HCEC 1CT (cell line): ENCODE results near the gene RBM19.

Source experiments
- DNase-seq: peaks from one replicate; pipeline ENCODE4 v3.0.0-alpha.2; 2017

Gene RBM19

DNA sequence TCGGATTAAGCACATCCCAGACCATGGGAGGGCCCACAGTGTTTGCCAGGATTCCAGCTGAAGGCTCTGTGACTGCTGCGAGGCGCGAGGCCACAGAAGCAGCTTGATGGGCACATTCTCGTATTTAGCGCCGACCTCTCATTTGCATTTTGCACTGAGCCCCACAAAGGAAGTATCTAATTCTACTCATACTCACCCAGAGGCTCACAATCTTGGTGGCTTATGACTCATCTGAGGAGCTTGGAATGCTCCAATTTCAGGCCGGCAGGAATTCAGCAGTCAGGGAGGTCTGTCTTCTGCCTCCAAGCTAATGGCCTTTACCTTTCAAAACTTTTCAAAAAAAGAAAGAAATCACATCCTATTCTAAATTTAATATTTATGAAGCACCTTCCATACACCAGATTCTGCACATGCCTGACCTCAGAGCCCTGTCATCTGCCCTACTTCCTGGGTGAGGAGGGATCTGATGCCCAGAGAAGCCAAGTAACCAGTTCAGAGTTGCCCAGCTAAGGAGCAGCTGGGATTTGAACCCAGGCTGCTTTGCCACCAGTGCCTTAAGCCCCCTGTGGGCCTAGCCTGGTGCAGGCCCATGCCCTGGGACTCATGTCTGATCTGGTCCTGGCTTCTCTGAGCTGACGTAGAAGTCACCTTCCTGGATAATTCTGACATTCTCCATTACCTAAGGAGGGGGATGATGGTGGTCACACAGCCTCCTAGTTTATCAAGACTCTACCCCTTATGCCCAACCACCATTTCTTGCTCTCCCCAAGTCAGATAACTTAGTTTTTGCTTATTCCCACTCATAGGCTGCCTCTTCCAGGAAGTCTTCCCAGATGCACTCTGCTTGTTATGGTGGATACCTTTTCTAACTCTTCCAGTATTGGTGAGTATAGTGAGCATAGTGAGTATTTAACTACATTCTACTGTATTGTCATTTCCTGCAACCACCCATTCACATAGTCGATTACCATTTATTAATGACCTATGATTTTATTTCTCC, 198.9 kb downstream of the RBM19 start:
- peak; percentile 77 for DNase-seq
